ENCODE measurements around the gene CDS2. TPM values are rescaled to one million over a fixed set of nuclear protein-coding genes. Genes with fewer than 3 reads are reported as not detected.

CDS2 gene
- total RNA-seq, 3 donors from 2014 or later (not counting 1 experiment from before 2014, with no cell fraction given), result 45.6 to 54.7 (median 53.8) TPM

DNA sequence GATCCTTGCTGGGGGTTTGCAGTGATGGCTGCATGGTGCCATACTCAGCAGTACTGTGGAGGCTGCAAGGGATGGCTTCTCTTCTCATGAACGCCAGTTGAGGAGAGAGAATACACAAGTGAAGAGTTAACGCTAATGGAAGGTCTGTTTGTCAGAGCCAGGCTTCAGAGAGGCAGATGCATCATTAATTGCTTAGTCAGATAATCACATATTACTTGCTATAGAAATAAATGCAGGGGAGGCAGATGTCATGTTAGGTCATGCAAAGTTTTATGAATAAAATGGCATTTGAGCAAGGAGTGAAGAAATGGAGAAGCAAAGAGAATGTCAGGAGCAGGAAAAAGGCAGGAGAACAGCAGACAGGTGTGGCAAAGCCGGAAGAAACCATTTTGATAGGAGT is 51.2 kb downstream of the CDS2 start:
- peaks cover 12% of the 10 kb centered on the region for H3K4me1 ChIP-seq (ENCODE audit: control insufficient read depth, insufficient read depth, low read length)
- DNase-seq (no peak), ATAC-seq (no peak)
- intact Hi-C loops (cut with micrococcal nuclease), result no loop called here
- no peak overlapping the region for H3K4me3 ChIP-seq (ENCODE audit: low read length)
- 91% methylated on average over 2 of the region's 3 CpGs for WGBS (ENCODE audit: insufficient coverage)
- Mint-ChIP-seq H3K4me1 (peaks cover 23 to 24% of the 10 kb centered on the region in 2 donors), H3K27me3 (ENCODE audit: low read depth in 2 of 2) (no peaks in the 10 kb centered on the region), H3K9me3 (no peaks in the 10 kb centered on the region), H3K27ac (peak overlapping the region in 1 of 2 donors; percentile 2), H3K4me3 (no peak overlapping the region), H3K36me3 (peaks cover 10% of the 10 kb centered on the region)
- no peaks in the 10 kb centered on the region for H3K9me3 ChIP-seq (ENCODE audit: control insufficient read depth, insufficient read depth, low read length)
- peaks cover 49% of the 10 kb centered on the region for H3K36me3 ChIP-seq (ENCODE audit: control insufficient read depth, insufficient read depth, low read length)
- H3K27me3 ChIP-seq (ENCODE audit: control insufficient read depth, insufficient read depth, low read length), result no peaks in the 10 kb centered on the region
- TF ChIP-seq CTCF (IDR thresholded peaks at IDR 0.05), result no peak
- H3K27ac ChIP-seq (ENCODE audit: low read length), result no peak overlapping the region

- ATAC-seq, result no peak
- H3K36me3 Mint-ChIP-seq, result peaks cover 14% of the 10 kb centered on the region
- no peaks in the 10 kb centered on the region for H3K27me3 Mint-ChIP-seq (ENCODE audit: low read depth in 2 of 2)
- H3K36me3 ChIP-seq (ENCODE audit: control insufficient read depth, insufficient read depth, low read length), result peaks cover 55% of the 10 kb centered on the region
- H3K27me3 ChIP-seq (ENCODE audit: control insufficient read depth, insufficient read depth, low read length), result no peaks in the 10 kb centered on the region
- intact Hi-C loops (cut with micrococcal nuclease), result no loop called here
- 95% methylated on average over 1 of the region's 1 CpG for WGBS (ENCODE audit: insufficient coverage)
- H3K9me3 ChIP-seq (ENCODE audit: control insufficient read depth, insufficient read depth, low read length), result no peaks in the 10 kb centered on the region
- H3K4me1 Mint-ChIP-seq, result peaks cover 11 to 12% of the 10 kb centered on the region in 2 donors
- H3K4me3 Mint-ChIP-seq, result no peak overlapping the region
- TF ChIP-seq CTCF (IDR thresholded peaks at IDR 0.05), result no peak
- no peaks in the 10 kb centered on the region for H3K4me1 ChIP-seq (ENCODE audit: control insufficient read depth, insufficient read depth, low read length)
- H3K27ac Mint-ChIP-seq, result peak overlapping the region in 1 of 2 donors; percentile 21
- H3K27ac ChIP-seq (ENCODE audit: low read length), result no peak overlapping the region
- no peak for DNase-seq
- H3K9me3 Mint-ChIP-seq, result no peaks in the 10 kb centered on the region
- no peak overlapping the region for H3K4me3 ChIP-seq (ENCODE audit: low read length)
Measured at GRCh38 chr20:5180421-5180820, 53.6 kb downstream of the CDS2 start.

GRCh38 chr20:5180933-5181332 is 54.1 kb downstream of the CDS2 start:
- H3K4me1 Mint-ChIP-seq, result peaks cover 11 to 12% of the 10 kb centered on the region in 2 donors
- Histone ChIP-seq H3K27me3 (ENCODE audit: control insufficient read depth, insufficient read depth, low read length) (no peaks in the 10 kb centered on the region), H3K4me1 (ENCODE audit: control insufficient read depth, insufficient read depth, low read length) (no peaks in the 10 kb centered on the region), H3K36me3 (ENCODE audit: control insufficient read depth, insufficient read depth, low read length) (peaks cover 60% of the 10 kb centered on the region), H3K4me3 (ENCODE audit: low read length) (no peak overlapping the region), H3K9me3 (ENCODE audit: control insufficient read depth, insufficient read depth, low read length) (no peaks in the 10 kb centered on the region), H3K27ac (ENCODE audit: low read length) (no peak overlapping the region)
- H3K36me3 Mint-ChIP-seq, result peaks cover 14% of the 10 kb centered on the region
- ATAC-seq, result no peak
- intact Hi-C loops (cut with micrococcal nuclease), result no loop called here
- no peak for DNase-seq
- no peak for TF ChIP-seq CTCF (IDR thresholded peaks at IDR 0.05)
- H3K9me3 Mint-ChIP-seq, result no peaks in the 10 kb centered on the region
- H3K27ac Mint-ChIP-seq, result peak overlapping the region in 1 of 2 donors; percentile 21
- 97% methylated on average over 2 of the region's 3 CpGs for WGBS (ENCODE audit: insufficient coverage)
- H3K4me3 Mint-ChIP-seq, result no peak overlapping the region
- no peaks in the 10 kb centered on the region for H3K27me3 Mint-ChIP-seq (ENCODE audit: low read depth in 2 of 2)

GRCh38 chr20:5181492-5181891 is 54.7 kb downstream of the CDS2 start:
- Mint-ChIP-seq H3K9me3 (no peaks in the 10 kb centered on the region), H3K4me1 (peaks cover 11 to 12% of the 10 kb centered on the region in 2 donors), H3K4me3 (no peak overlapping the region), H3K27me3 (ENCODE audit: low read depth in 2 of 2) (no peaks in the 10 kb centered on the region), H3K36me3 (peaks cover 14% of the 10 kb centered on the region), H3K27ac (peak overlapping the region in 1 of 2 donors; percentile 21)
- no peak for TF ChIP-seq CTCF (IDR thresholded peaks at IDR 0.05)
- no peak for DNase-seq
- no peak for ATAC-seq
- 90% methylated on average over 2 of the region's 2 CpGs for WGBS (ENCODE audit: insufficient coverage)
- Histone ChIP-seq H3K27ac (ENCODE audit: low read length) (no peak overlapping the region), H3K4me3 (ENCODE audit: low read length) (no peak overlapping the region), H3K9me3 (ENCODE audit: control insufficient read depth, insufficient read depth, low read length) (no peaks in the 10 kb centered on the region), H3K36me3 (ENCODE audit: control insufficient read depth, insufficient read depth, low read length) (peaks cover 62% of the 10 kb centered on the region), H3K27me3 (ENCODE audit: control insufficient read depth, insufficient read depth, low read length) (no peaks in the 10 kb centered on the region), H3K4me1 (ENCODE audit: control insufficient read depth, insufficient read depth, low read length) (no peaks in the 10 kb centered on the region)
- intact Hi-C loops (cut with micrococcal nuclease), result no loop called here
